ENCODE data around the gene SLC39A11. TPM values are rescaled to one million over a fixed set of nuclear protein-coding genes. Genes with fewer than 3 reads are reported as not detected.

The SLC39A11 gene
- total and polyA plus RNA-seq, 2 donors, result 9.4 to 23.8 TPM

- Histone ChIP-seq H3K4me1 (ENCODE audit: insufficient read depth) (no peaks in the 10 kb centered on the region), H3K27ac (ENCODE audit: low read depth) (no peak overlapping the region), H3K36me3 (ENCODE audit: insufficient read depth) (no peaks in the 10 kb centered on the region), H3K4me3 (ENCODE audit: low read depth, low read length) (no peak overlapping the region)
- no peak for DNase-seq (ENCODE audit: extremely low spot score)
- 85% methylated on average over 4 of the region's 4 CpGs for WGBS
Measured at GRCh38 chr17:72672729-72673128, 419.8 kb downstream of the SLC39A11 start.

- Histone ChIP-seq H3K27ac (ENCODE audit: low read depth) (no peak overlapping the region), H3K4me3 (ENCODE audit: low read depth, low read length) (no peak overlapping the region), H3K4me1 (ENCODE audit: insufficient read depth) (no peaks in the 10 kb centered on the region), H3K36me3 (ENCODE audit: insufficient read depth) (no peaks in the 10 kb centered on the region)
- DNase-seq (ENCODE audit: extremely low spot score), result no peak
Measured at GRCh38 chr17:72671016-72671415, 421.5 kb downstream of the SLC39A11 start.

GRCh38 chr17:72667096-72668063, 425.1 kb downstream of the SLC39A11 start:
- Histone ChIP-seq H3K27ac (ENCODE audit: low read depth) (no peak overlapping the region), H3K4me3 (ENCODE audit: low read depth, low read length) (no peak overlapping the region), H3K4me1 (ENCODE audit: insufficient read depth) (no peaks in the 10 kb centered on the region), H3K36me3 (ENCODE audit: insufficient read depth) (no peaks in the 10 kb centered on the region)
- no peak for DNase-seq (ENCODE audit: extremely low spot score)
- WGBS, result 84% methylated on average over 5 of the region's 5 CpGs

- no peak for DNase-seq (ENCODE audit: extremely low spot score)
- 40% methylated on average over 20 of the region's 20 CpGs for WGBS
- Histone ChIP-seq H3K4me1 (ENCODE audit: insufficient read depth) (no peaks in the 10 kb centered on the region), H3K27ac (ENCODE audit: low read depth) (no peak overlapping the region), H3K36me3 (ENCODE audit: insufficient read depth) (no peaks in the 10 kb centered on the region), H3K4me3 (ENCODE audit: low read depth, low read length) (no peak overlapping the region)
Measured at GRCh38 chr17:72665852-72666851, 426.3 kb downstream of the SLC39A11 start.

GRCh38 chr17:72662827-72663190, 429.7 kb downstream of the SLC39A11 start:
- Histone ChIP-seq H3K36me3 (ENCODE audit: insufficient read depth) (no peaks in the 10 kb centered on the region), H3K4me1 (ENCODE audit: insufficient read depth) (no peaks in the 10 kb centered on the region), H3K4me3 (ENCODE audit: low read depth, low read length) (no peak overlapping the region), H3K27ac (ENCODE audit: low read depth) (no peak overlapping the region)
- DNase-seq (ENCODE audit: extremely low spot score), result no peak
- WGBS, result 87% methylated on average over 1 of the region's 1 CpG

GRCh38 chr17:72661945-72662826, 430.3 kb downstream of the SLC39A11 start:
- 92% methylated on average over 3 of the region's 3 CpGs for WGBS
- no peak for DNase-seq (ENCODE audit: extremely low spot score)
- H3K4me1 ChIP-seq (ENCODE audit: insufficient read depth), result no peaks in the 10 kb centered on the region
- H3K36me3 ChIP-seq (ENCODE audit: insufficient read depth), result no peaks in the 10 kb centered on the region
- no peak overlapping the region for H3K4me3 ChIP-seq (ENCODE audit: low read depth, low read length)
- H3K27ac ChIP-seq (ENCODE audit: low read depth), result no peak overlapping the region

GRCh38 chr17:72661116-72661944, 431.2 kb downstream of the SLC39A11 start:
- no peak overlapping the region for H3K27ac ChIP-seq (ENCODE audit: low read depth)
- no peaks in the 10 kb centered on the region for H3K4me1 ChIP-seq (ENCODE audit: insufficient read depth)
- H3K4me3 ChIP-seq (ENCODE audit: low read depth, low read length), result no peak overlapping the region
- H3K36me3 ChIP-seq (ENCODE audit: insufficient read depth), result no peaks in the 10 kb centered on the region
- DNase-seq (ENCODE audit: extremely low spot score), result peak; percentile 67
- 81% methylated on average over 21 of the region's 21 CpGs for WGBS

GRCh38 chr17:72660274-72661115, 432.0 kb downstream of the SLC39A11 start:
- no peak overlapping the region for H3K27ac ChIP-seq (ENCODE audit: low read depth)
- H3K4me3 ChIP-seq (ENCODE audit: low read depth, low read length), result no peak overlapping the region
- no peaks in the 10 kb centered on the region for H3K4me1 ChIP-seq (ENCODE audit: insufficient read depth)
- no peaks in the 10 kb centered on the region for H3K36me3 ChIP-seq (ENCODE audit: insufficient read depth)
- 74% methylated on average over 20 of the region's 20 CpGs for WGBS
- DNase-seq (ENCODE audit: extremely low spot score), result no peak

GRCh38 chr17:72659811-72660210, 432.7 kb downstream of the SLC39A11 start:
- WGBS, result 91% methylated on average over 4 of the region's 4 CpGs
- Histone ChIP-seq H3K27ac (ENCODE audit: low read depth) (no peak overlapping the region), H3K4me3 (ENCODE audit: low read depth, low read length) (no peak overlapping the region), H3K4me1 (ENCODE audit: insufficient read depth) (no peaks in the 10 kb centered on the region), H3K36me3 (ENCODE audit: insufficient read depth) (no peaks in the 10 kb centered on the region)
- DNase-seq (ENCODE audit: extremely low spot score), result no peak

- 82% methylated on average over 5 of the region's 5 CpGs for WGBS
- Histone ChIP-seq H3K4me3 (ENCODE audit: low read depth, low read length) (no peak overlapping the region), H3K4me1 (ENCODE audit: insufficient read depth) (no peaks in the 10 kb centered on the region), H3K27ac (ENCODE audit: low read depth) (no peak overlapping the region), H3K36me3 (ENCODE audit: insufficient read depth) (no peaks in the 10 kb centered on the region)
- no peak for DNase-seq (ENCODE audit: extremely low spot score)
Measured at GRCh38 chr17:72658675-72659074, 433.8 kb downstream of the SLC39A11 start.

GRCh38 chr17:72657467-72658317, 434.8 kb downstream of the SLC39A11 start:
- no peak overlapping the region for H3K27ac ChIP-seq (ENCODE audit: low read depth)
- H3K4me3 ChIP-seq (ENCODE audit: low read depth, low read length), result no peak overlapping the region
- no peaks in the 10 kb centered on the region for H3K36me3 ChIP-seq (ENCODE audit: insufficient read depth)
- no peaks in the 10 kb centered on the region for H3K4me1 ChIP-seq (ENCODE audit: insufficient read depth)
- WGBS, result 85% methylated on average over 9 of the region's 9 CpGs
- no peak for DNase-seq (ENCODE audit: extremely low spot score)

Measured in urinary bladder (tissue), 4 donors.